ENCODE data around the gene GOLGA8B. TPM values are rescaled to one million over a fixed set of nuclear protein-coding genes. Genes with fewer than 3 reads are reported as not detected.
"Not testable (repeated sequence)": the region's sequence is repeated elsewhere in the genome, so short reads cannot be mapped to it uniquely, and the experiment has no call there.

GOLGA8B gene
- total and polyA plus RNA-seq, 2 of the 8 experiments (the other 6 are each of a cell fraction or from before 2014, with no cell fraction given) = 14.1 to 23.3 TPM

GRCh38 chr15:34554716-34555115 is 28.7 kb downstream of the GOLGA8B start:
- FAIRE-seq; H3K9ac ChIP-seq (replicated peaks in 1 of 4; ENCODE audit: extremely low read depth in 1 of 4, low read depth in 3 of 4, low read length in 3 of 4); H3K4ac ChIP-seq (replicated peaks; ENCODE audit: insufficient read length, low read depth, low read length); H3K14ac ChIP-seq (ENCODE audit: insufficient read length); H3K36me3 ChIP-seq (ENCODE audit: control insufficient read depth in 2 of 4, insufficient read depth in 4 of 4, low read length in 3 of 4); H3K27ac ChIP-seq (ENCODE audit: low read depth, low read length); H2AK5ac ChIP-seq (ENCODE audit: low read depth, low read length); H3K4me3 ChIP-seq (ENCODE audit: extremely low read depth in 1 of 4, insufficient read depth in 2 of 4, low read depth in 3 of 4, low read length in 4 of 4); H4K20me1 ChIP-seq (replicated peaks in 1 of 2; ENCODE audit: control insufficient read depth in 1 of 2, insufficient read depth in 2 of 2, low read length in 2 of 2); H3K4me2 ChIP-seq (ENCODE audit: insufficient read depth in 1 of 2, low read depth in 2 of 2, low read length in 2 of 2); H4K5ac ChIP-seq (ENCODE audit: insufficient read length, low read depth, low read length); H3K79me2 ChIP-seq (ENCODE audit: control insufficient read depth in 1 of 2, insufficient read depth in 2 of 2, low read length in 2 of 2); H3K23ac ChIP-seq (ENCODE audit: insufficient read length); H3K79me1 ChIP-seq (ENCODE audit: low read depth, low read length); CTCF ChIA-PET (ENCODE audit: partially characterized antibody); H2BK20ac ChIP-seq (ENCODE audit: low read length); H4K91ac ChIP-seq (replicated peaks; ENCODE audit: insufficient read length, low read length); H2BK15ac ChIP-seq (ENCODE audit: low read length); H3K23me2 ChIP-seq (ENCODE audit: low read depth, low read length); H3K27me3 ChIP-seq (replicated peaks in 1 of 4; ENCODE audit: control insufficient read depth in 3 of 4, extremely low read depth in 1 of 4, insufficient read depth in 3 of 4, low read length in 3 of 4); H3K9me3 ChIP-seq (ENCODE audit: insufficient read depth in 2 of 2, low read depth in 1 of 2, low read length in 1 of 2); DNase-seq (ENCODE audit: low read depth in 1 of 2, low spot score in 2 of 2); POLR2A ChIA-PET (ENCODE audit: partially characterized antibody); H2BK5ac ChIP-seq (ENCODE audit: low read depth, low read length); H3K18ac ChIP-seq (ENCODE audit: extremely low read depth, low read length); H2BK12ac ChIP-seq (ENCODE audit: low read depth, low read length); H2BK120ac ChIP-seq (replicated peaks; ENCODE audit: low read depth, low read length); H3K56ac ChIP-seq (replicated peaks; ENCODE audit: insufficient read length, low read depth, low read length); H2AFZ ChIP-seq (ENCODE audit: low read length); H4K8ac ChIP-seq (ENCODE audit: extremely low read depth, insufficient read depth, low read length); H3K4me1 ChIP-seq (replicated peaks in 1 of 4; ENCODE audit: control insufficient read depth in 3 of 4, insufficient read depth in 4 of 4, low read length in 3 of 4): not testable (repeated sequence)
- WGBS, 2 experiments (ENCODE audit: extremely low coverage in 1 of 2, insufficient coverage in 1 of 2, insufficient read length in 1 of 2, insufficient replicate concordance in 2 of 2, low coverage in 1 of 2, low lambda C conversion rate in 2 of 2, missing lambda C conversion rate in 1 of 2) = no CpG with 5 or more reads among the region's 9 CpGs

DNA sequence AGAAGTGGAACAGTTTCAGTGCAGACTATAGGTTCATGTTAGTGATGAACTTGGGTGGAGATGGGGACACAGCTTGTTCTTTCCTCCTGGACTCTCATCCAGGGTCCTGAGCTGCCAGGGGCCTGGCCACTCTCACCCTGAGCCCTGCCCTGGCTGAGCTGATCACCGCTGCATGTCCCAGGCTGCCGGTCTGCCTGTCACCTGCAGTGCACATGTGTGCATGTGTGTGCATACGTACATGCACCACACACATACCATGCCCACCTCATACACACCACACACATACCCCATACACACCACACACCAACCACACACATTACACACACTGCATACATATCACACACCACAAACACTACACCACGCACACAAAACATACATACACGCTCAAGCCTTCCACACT is 29.3 kb downstream of the GOLGA8B start:
- H3K23me2 ChIP-seq (ENCODE audit: low read depth, low read length); H3K14ac ChIP-seq (ENCODE audit: insufficient read length); H3K27me3 ChIP-seq (replicated peaks in 1 of 4; ENCODE audit: control insufficient read depth in 3 of 4, extremely low read depth in 1 of 4, insufficient read depth in 3 of 4, low read length in 3 of 4); DNase-seq (ENCODE audit: low read depth in 1 of 2, low spot score in 2 of 2); H2BK120ac ChIP-seq (replicated peaks; ENCODE audit: low read depth, low read length); H3K4ac ChIP-seq (replicated peaks; ENCODE audit: insufficient read length, low read depth, low read length); H3K9me3 ChIP-seq (ENCODE audit: insufficient read depth in 2 of 2, low read depth in 1 of 2, low read length in 1 of 2); H3K4me1 ChIP-seq (replicated peaks in 1 of 4; ENCODE audit: control insufficient read depth in 3 of 4, insufficient read depth in 4 of 4, low read length in 3 of 4); H4K5ac ChIP-seq (ENCODE audit: insufficient read length, low read depth, low read length); H2BK15ac ChIP-seq (ENCODE audit: low read length); H3K18ac ChIP-seq (ENCODE audit: extremely low read depth, low read length); H3K79me2 ChIP-seq (ENCODE audit: control insufficient read depth in 1 of 2, insufficient read depth in 2 of 2, low read length in 2 of 2); H2BK20ac ChIP-seq (ENCODE audit: low read length); H3K36me3 ChIP-seq (ENCODE audit: control insufficient read depth in 2 of 4, insufficient read depth in 4 of 4, low read length in 3 of 4); H3K79me1 ChIP-seq (ENCODE audit: low read depth, low read length); H2BK12ac ChIP-seq (ENCODE audit: low read depth, low read length); H3K9ac ChIP-seq (replicated peaks in 1 of 4; ENCODE audit: extremely low read depth in 1 of 4, low read depth in 3 of 4, low read length in 3 of 4); H4K91ac ChIP-seq (replicated peaks; ENCODE audit: insufficient read length, low read length); FAIRE-seq; H3K4me2 ChIP-seq (ENCODE audit: insufficient read depth in 1 of 2, low read depth in 2 of 2, low read length in 2 of 2); H3K23ac ChIP-seq (ENCODE audit: insufficient read length); H3K56ac ChIP-seq (replicated peaks; ENCODE audit: insufficient read length, low read depth, low read length); H3K4me3 ChIP-seq (ENCODE audit: extremely low read depth in 1 of 4, insufficient read depth in 2 of 4, low read depth in 3 of 4, low read length in 4 of 4); CTCF ChIA-PET (ENCODE audit: partially characterized antibody); H3K27ac ChIP-seq (ENCODE audit: low read depth, low read length); H2AK5ac ChIP-seq (ENCODE audit: low read depth, low read length); POLR2A ChIA-PET (ENCODE audit: partially characterized antibody); H4K8ac ChIP-seq (ENCODE audit: extremely low read depth, insufficient read depth, low read length); H2AFZ ChIP-seq (ENCODE audit: low read length); H2BK5ac ChIP-seq (ENCODE audit: low read depth, low read length); H4K20me1 ChIP-seq (replicated peaks in 1 of 2; ENCODE audit: control insufficient read depth in 1 of 2, insufficient read depth in 2 of 2, low read length in 2 of 2): not testable (repeated sequence)
- 87% methylated on average over 3 of the region's 5 CpGs; no CpG with 5 or more reads in 1 of the 2 experiments for WGBS, 2 experiments (ENCODE audit: extremely low coverage in 1 of 2, insufficient coverage in 1 of 2, insufficient read length in 1 of 2, insufficient replicate concordance in 2 of 2, low coverage in 1 of 2, low lambda C conversion rate in 2 of 2, missing lambda C conversion rate in 1 of 2)
